GM21737 (cell line): ENCODE results near the gene CCDC74B.
"Not testable (repeated sequence)": the region's sequence is repeated elsewhere in the genome, so short reads cannot be mapped to it uniquely, and the experiment has no call there.

Source experiments
- ATAC-seq: cut with Tn5 transposase; IDR thresholded peaks from one replicate; pipeline ENCODE4 v1.9.1; 2021; ENCODE audit warnings: mild to moderate bottlenecking, moderate library complexity; ENCODE audit not compliant: unreplicated experiment

Gene CCDC74B

DNA sequence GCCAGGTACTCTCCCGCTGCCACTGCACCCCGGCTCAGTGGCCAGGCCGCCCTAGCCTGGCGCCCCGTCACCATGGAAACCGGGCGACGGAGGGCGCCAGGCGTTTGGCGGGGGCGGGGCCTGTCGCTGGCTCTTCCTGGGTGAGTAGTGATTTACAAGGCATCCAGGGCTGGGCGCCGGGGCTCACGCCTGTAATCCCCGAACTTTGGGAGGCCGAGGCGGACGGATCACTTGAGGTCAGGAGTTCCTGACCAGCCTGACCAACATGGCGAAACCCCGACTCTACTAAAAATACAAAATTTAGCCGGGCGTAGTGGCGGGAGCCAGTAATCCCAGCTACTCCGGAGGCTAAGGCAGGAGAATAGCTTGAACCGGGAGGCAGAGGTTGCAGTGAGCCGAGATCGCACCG is at the start of gene CCDC74B:
Gene CCDC74B, minus strand, starts transcription at position 107 of the 409 bp plus-strand sequence. CDS start 116 bp downstream, outside the sequence.
- peak; percentile 93 for ATAC-seq

GRCh38 chr2:130193824-130194223 is 48.9 kb upstream of the CCDC74B start:
- not testable (repeated sequence) for ATAC-seq

- ATAC-seq: not testable (repeated sequence)
Observed at GRCh38 chr2:130192451-130192850, 47.5 kb upstream of the CCDC74B start.

DNA sequence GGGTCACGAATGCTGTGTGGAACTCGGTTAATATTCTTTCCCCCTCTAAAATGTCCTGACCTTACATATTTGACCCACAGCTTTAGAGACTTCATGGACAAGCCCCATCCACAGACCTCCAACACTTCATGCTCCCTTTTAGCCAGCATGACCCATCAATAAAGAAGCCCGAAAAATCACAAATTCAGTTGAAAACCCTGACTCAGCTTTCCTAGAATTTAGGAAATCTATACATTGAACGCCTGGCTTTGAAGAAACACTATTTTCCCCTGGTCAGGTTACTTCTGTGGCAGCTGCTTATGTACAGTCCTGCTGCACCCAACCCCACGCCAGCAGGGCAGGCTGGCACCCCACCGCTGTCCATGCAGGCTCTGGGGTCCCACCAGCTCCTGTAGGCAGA is 46.4 kb upstream of the CCDC74B start:
- not testable (repeated sequence) for ATAC-seq

DNA sequence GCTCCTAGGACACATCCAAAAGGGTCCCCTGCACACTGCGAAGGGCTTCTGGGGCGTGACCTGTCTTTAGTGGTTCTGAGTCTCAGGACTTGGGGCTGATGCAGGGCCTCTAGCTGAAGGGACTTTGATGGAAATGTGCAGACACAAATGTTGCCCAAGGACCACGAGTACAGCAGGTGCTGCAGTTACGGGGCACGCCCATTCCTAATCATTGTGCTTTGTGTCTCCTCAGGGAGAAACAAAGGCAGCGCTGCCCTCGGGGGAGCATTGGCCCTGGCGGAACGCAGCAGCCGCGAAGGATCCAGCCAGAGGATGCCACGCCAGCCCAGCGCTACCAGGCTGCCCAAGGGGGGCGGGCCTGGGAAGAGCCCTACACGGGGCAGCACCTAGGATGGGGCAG is 45.3 kb upstream of the CCDC74B start:
- ATAC-seq: no peak

DNA sequence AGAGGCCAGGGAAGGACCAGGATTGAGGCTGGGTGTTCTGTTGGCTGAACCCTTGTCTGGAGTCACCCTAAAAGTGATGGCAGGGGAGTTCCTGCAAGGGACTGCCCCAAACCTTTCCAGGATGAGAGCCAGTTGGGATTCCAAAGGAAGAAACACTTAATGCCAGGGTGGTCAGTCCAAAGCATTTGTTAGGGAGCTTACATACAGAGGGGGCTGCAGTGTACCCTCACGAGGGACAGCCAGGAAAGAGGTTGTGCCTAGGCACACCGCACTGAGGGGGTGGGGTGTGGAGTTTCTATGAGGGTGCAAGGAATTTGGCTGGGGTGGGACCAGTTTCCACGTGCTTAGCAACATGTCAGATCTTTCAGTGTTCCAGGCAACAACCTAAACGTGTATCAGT is 44.0 kb upstream of the CCDC74B start:
- not testable (repeated sequence) for ATAC-seq

DNA sequence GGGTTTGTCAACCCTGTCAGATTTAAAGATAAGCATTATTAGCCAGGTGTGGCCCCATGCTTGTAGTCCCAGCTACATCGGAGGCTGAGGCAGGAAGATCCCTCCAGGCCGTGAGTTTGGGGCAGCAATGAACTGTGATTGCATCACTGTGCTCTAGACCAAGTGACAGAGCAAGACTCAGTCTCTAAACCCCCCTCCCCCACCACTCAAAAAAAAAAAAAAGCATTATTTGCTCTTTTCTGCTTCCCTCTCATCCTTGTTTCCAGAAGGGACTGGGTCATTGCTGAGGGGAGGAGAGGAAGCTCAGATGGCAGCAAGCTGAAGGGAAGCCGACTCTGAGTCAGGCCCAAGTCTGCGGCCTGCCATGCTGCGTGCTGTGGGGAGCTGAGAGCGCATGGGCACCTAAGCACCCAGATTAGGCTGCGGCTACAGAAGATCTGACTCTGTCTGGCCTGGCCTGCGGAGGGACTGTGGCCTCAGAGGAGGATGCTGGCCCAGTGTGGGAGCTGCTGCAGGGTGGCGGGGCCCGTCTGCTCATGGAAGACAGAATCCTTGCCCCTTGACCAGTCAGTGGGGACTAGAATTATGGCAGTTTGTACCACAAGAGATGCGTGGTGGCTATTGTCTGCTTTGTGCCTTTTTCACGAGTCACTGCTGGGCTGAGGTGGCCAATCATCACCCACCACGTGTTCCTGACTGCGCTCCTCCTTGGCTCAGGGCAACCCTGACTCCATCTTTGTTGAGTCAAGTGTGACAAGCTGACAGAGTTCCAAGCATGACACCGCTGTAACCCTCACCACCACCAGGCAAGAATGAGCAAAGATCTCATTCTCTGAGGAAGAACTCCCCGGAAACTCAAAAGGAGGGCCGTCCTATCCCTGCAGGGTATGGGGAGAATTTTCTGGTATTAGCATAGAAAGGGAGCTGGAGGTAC is 43.2 kb upstream of the CCDC74B start:
- ATAC-seq: not testable (repeated sequence)

GRCh38 chr2:130187268-130187667 is 42.4 kb upstream of the CCDC74B start:
- no peak for ATAC-seq

DNA sequence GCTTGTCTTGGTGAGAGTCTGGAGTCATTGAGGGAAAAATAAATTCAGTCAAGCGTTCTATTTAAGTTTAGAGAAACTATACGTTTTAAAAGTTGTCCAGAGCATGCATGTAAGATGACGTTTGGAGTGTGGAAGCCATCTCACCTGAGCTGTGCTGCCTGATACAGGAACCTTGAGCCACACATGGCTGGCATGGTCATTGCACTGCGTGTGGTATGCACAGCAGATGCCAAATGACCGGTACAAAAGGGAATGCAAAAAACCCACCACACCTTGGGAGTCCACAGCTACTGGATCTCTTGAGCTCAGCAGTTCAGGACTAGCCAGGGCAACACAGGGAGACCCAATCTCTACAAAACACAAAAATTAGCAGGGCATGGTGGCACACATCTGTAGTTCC is 41.5 kb upstream of the CCDC74B start:
- ATAC-seq: no peak

GRCh38 chr2:130185896-130186295 is 41.0 kb upstream of the CCDC74B start:
- ATAC-seq: no peak

GRCh38 chr2:130185436-130185835 is 40.5 kb upstream of the CCDC74B start:
- no peak for ATAC-seq

- no peak for ATAC-seq
Observed at GRCh38 chr2:130183512-130184373, 38.8 kb upstream of the CCDC74B start.

DNA sequence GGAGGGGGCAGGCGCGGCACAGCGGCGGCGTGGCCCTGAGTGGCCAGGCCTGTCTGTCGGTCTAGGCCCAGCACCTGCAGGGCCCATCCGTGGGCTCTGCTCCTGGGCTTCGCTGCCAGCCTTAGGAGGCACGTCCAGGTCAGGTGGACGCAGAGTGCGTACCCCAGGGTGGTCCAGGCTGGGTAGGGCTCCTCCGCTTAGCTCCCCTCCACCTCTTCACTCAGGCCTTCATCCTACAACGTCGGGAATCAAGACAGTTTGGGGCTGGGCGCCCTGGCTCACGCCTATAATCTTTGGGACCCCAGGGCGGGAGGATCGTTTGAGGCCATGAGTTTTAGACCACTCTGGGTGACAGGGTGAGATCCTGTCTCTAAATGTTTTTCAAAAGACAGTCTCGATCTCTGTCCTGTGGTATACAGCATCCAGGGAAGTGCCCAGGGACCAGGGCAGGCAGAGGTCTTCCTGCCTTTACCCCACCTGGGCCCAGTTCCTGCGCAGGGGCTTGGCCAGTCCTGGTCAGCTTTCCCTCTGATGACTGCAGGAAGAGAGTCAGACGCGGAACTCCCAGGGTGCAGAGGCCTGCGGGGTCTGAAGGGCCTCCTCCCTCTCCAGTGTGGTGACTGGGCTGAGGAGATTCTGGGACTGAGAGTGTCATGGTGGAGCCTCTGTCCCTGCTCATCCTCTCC is 38.1 kb upstream of the CCDC74B start:
- peak; percentile 13 for ATAC-seq

DNA sequence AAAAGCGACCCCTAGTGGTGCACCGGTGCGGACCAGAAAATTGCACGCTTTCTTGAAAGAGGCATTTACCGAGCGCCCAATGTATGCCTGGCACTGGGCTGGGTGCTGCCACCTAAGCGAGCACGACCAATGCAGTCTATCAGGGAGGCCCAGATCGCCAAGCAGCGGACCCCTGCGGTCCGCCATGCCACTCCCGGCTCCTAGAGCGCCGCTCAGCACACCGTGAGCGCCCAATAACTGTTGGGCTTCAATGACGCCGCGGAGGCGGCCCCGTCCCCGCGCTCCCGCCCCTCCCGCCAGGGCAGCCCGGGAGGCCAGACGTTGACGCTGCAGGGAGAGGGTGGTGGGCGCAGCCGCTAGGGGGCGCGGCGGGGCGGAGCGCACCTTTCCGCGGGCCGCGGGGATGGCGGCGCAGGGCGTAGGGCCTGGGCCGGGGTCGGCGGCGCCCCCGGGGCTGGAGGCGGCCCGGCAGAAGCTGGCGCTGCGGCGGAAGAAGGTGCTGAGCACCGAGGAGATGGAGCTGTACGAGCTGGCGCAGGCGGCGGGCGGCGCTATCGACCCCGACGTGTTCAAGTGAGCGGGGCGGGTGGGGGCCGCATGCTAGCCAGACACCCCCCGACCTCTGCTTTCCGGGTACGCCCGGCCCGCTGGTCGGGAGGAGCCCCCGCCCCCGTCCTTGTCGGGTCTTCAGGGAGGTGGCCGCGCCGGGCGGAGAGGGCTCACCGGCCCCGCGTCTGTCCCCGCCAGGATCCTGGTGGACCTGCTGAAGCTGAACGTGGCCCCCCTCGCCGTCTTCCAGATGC is 37.2 kb upstream of the CCDC74B start, which contains the start of gene MZT2B:
Gene MZT2B, plus strand, starts transcription at position 383 of the 803 bp plus-strand sequence. Its CDS starts 21 bp downstream, at position 404.
- peak; percentile 79 for ATAC-seq

DNA sequence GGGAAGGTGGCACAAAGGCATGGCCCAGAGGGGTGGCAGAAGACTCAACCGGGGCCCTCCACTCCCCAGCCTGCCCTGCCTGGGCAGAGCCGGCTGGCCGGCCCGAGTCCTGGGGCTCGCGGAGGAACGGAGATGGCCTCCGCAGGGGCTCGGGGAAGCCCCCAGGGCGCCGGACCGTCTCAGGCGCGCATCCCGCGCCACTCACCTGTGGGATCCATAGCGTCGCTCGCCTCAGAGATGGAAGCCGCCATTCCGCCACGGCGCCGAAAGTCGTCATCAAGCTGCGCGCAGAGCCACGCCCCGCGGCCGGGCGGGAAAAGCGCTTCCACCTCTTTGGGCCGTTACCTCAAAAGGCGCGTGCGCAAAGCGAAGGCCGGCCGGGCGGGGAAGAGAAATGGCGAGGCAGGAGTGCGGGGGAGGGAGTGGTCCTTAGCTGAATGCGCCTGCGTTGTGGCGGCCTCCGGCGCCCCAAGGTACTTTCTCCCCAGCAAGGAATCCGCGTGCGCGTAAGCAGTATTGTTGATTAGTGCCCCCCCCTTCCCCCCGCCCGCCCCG is 36.5 kb upstream of the CCDC74B start, which contains the start of gene SMPD4:
Gene SMPD4, minus strand, starts transcription at position 278 of the 555 bp plus-strand sequence. CDS start 5,010 bp downstream, outside the sequence.
- ATAC-seq: peak; percentile 52

DNA sequence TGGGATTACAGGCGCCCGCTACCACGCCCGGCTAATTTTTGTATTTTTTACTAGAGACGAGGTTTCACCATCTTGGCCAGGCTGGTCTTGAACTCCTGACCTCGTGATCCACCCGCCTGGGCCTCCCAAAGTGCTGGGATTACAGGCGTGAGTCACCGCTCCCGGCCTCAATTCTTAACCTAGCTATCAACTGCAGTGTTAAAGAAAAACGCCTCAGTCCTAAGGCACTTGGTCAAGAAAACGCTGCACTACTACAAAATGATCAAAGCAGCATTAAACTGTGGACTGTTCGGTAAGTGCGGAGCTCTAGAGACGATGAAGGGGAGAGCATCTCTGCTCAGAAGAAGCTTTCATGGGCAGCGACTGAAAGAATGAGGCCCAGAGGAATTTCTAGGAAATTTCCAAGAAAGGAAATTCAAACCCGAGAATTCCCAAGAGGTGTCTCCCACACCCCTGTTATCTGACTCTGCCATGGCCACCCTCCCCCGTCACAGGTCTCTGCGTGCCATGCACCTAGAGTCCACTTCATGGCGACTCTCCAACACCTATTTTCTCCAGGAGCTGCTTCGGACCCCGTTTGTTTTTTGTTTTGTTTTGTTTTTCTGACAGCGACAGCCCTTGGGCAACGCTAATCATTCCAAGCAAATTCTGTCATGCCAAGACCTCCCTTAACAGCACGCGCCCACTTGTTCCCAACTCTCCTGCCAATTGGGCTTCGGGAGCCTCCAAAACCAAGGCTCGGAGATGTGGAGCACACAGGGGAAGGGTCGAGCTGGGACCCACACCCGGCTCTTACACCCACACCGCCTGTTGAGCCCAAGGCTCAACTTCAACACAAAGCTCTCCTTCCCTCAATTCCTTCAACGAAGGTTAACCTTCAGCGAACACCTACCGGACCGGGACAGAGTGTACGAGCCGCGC is 35.8 kb upstream of the CCDC74B start:
- ATAC-seq: not testable (repeated sequence)

- ATAC-seq: not testable (repeated sequence)
Observed at GRCh38 chr2:130174866-130175265, 30.0 kb upstream of the CCDC74B start.

- no peak for ATAC-seq
Observed at GRCh38 chr2:130169896-130170295, 25.0 kb upstream of the CCDC74B start.
